Esophagus muscularis mucosa (tissue), 4 donors: ENCODE measurements around the gene TK1. TPM values are rescaled to one million over a fixed set of nuclear protein-coding genes. Genes with fewer than 3 reads are reported as not detected.

Source experiments
- DNase-seq: peaks from one replicate; pipeline ENCODE4 v3.0.0-alpha.2; 2017; ENCODE audit errors: extremely low spot score
- H3K27ac ChIP-seq, 4 donors: fragments of 200-600 bp; sonication (generic); replicated peaks in 1 of 4; 1 replicate in 3 of 4; 2 replicates in 1 of 4; pipeline ENCODE4 v1.5.1; 2016 to 2019; ENCODE audit warnings: mild to moderate bottlenecking in 1 of 4
- H3K27me3 ChIP-seq, 4 donors: fragments of 200-600 bp; sonication (generic); one replicate each; pipeline versions ENCODE4 v1.5.1 to v1.6.0; 2016 to 2019
- H3K36me3 ChIP-seq, 4 donors: fragments of 200-600 bp; sonication (generic); one replicate each; pipeline ENCODE4 v1.5.1; 2016 to 2019
- H3K4me1 ChIP-seq, 4 donors: fragments of 200-600 bp; sonication (generic); one replicate each; pipeline ENCODE4 v1.5.1; 2016 to 2019
- H3K4me3 ChIP-seq, 4 donors: fragments of 200-600 bp; sonication (generic); 1 replicate in 2 of 4; 2 replicates in 2 of 4; pipeline ENCODE4 v1.5.1; 2016 to 2019; ENCODE audit warnings: mild to moderate bottlenecking in 4 of 4, moderate library complexity in 1 of 4
- H3K9me3 ChIP-seq, 4 donors: fragments of 200-600 bp; sonication (generic); 1 replicate in 3 of 4; 2 replicates in 1 of 4; pipeline ENCODE4 v1.5.1; 2016 to 2019
- EP300 ChIP-seq: sonication (generic); formaldehyde crosslinking; IDR thresholded peaks from one replicate; pipeline ENCODE4 v1.6.1; 2017; ENCODE audit warnings: antibody characterized with exemption
- POLR2A ChIP-seq: fragments of 450-650 bp; IDR thresholded peaks from one replicate; pipeline ENCODE4 v1.6.1; 2017; ENCODE audit warnings: antibody characterized with exemption, moderate library complexity, mild to moderate bottlenecking, low read depth
- POLR2AphosphoS5 ChIP-seq, 2 donors: sonication (generic); formaldehyde crosslinking; IDR thresholded peaks; one replicate each; pipeline ENCODE4 v1.6.1; 2017; ENCODE audit warnings: antibody characterized with exemption in 2 of 2
- WGBS: methylation state at CpG from one replicate; pipeline ENCODE4 v1.1.5; 2018; 5-methylcytosine and 5-hydroxymethylcytosine counted together
- intact Hi-C: fragments of 100-400 bp; cut with DNase I; formaldehyde crosslinking; loops from one replicate; pipeline ENCODE4 v1.15.1; 2023
- total RNA-seq, 4 donors: library from RNA; depleted of rRNA; stranded (reverse); fragments of >200 nt; gene quantifications; one replicate each; pipeline versions ENCODE4 v1.1.0 to v1.2.1, GENCODE V29; 2016
- TF ChIP-seq, protein P1 (sequence below), 3 experiments: fragments of 200-600 bp in 2 of 3; fragments of 450-650 bp in 1 of 3; sonication (generic) in 2 of 3; IDR thresholded peaks; one replicate each; pipeline ENCODE4 v1.5.1; 2017 to 2019; ENCODE audit warnings: antibody characterized with exemption in 3 of 3, mild to moderate bottlenecking in 2 of 3, moderate library complexity in 1 of 3

The TK1 gene
- total RNA-seq, 4 donors from 2014 or later, result 7.9 to 22.1 (median 14.5) TPM

- no peak overlapping the region for H3K27ac ChIP-seq
- intact Hi-C loops, result no loop called here
Observed at GRCh38 chr17:78131172-78132083, 55.4 kb downstream of the TK1 start.

GRCh38 chr17:78130437-78131101, 56.3 kb downstream of the TK1 start, which contains the start of gene TMC8:
Gene TMC8 (plus strand): TSS chr17:78130771. CDS start chr17:78131589, 818 bp downstream.
- Histone ChIP-seq H3K27ac (peak within 1 kb of the TSS in 3 of 4 donors; percentile 71 to 86 (median 76)), H3K27me3 (peaks cover 5 to 59% (median 14%) of the 10 kb centered on the region in 4 donors), H3K4me1 (peaks cover 54 to 83% (median 75%) of the 10 kb centered on the region in 4 donors), H3K36me3 (peaks cover 0 to 7% (median 4%) of the 10 kb centered on the region in 4 donors), H3K4me3 (peak within 1 kb of the TSS; percentile 31 to 45 (median 42)), H3K9me3 (no peaks in the 10 kb centered on the region)
- WGBS, result 67% methylated on average over 7 of the region's 10 CpGs
- intact Hi-C loops, result no loop called here
- DNase-seq, result no peak
- no peak for TF ChIP-seq EP300
- TF ChIP-seq POLR2AphosphoS5 (IDR thresholded peaks at IDR 0.05), result peak in 1 of 2 donors; percentile 8
- TF ChIP-seq POLR2A, result no peak

More at GRCh38 chr17:78131172-78132083, 55.4 kb downstream of the TK1 start:
- no peak for DNase-seq
- H3K4me1 ChIP-seq, result peaks cover 46 to 74% (median 67%) of the 10 kb centered on the region in 4 donors
- no peaks in the 10 kb centered on the region for H3K36me3 ChIP-seq
- TF ChIP-seq, protein P1, sequence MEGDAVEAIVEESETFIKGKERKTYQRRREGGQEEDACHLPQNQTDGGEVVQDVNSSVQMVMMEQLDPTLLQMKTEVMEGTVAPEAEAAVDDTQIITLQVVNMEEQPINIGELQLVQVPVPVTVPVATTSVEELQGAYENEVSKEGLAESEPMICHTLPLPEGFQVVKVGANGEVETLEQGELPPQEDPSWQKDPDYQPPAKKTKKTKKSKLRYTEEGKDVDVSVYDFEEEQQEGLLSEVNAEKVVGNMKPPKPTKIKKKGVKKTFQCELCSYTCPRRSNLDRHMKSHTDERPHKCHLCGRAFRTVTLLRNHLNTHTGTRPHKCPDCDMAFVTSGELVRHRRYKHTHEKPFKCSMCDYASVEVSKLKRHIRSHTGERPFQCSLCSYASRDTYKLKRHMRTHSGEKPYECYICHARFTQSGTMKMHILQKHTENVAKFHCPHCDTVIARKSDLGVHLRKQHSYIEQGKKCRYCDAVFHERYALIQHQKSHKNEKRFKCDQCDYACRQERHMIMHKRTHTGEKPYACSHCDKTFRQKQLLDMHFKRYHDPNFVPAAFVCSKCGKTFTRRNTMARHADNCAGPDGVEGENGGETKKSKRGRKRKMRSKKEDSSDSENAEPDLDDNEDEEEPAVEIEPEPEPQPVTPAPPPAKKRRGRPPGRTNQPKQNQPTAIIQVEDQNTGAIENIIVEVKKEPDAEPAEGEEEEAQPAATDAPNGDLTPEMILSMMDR (IDR thresholded peaks at IDR 0.05), result no peak
- TF ChIP-seq EP300 (no peak), POLR2A (no peak), POLR2AphosphoS5 (IDR thresholded peaks at IDR 0.05) (no peak)
- H3K9me3 ChIP-seq, result no peaks in the 10 kb centered on the region
- WGBS, result 26% methylated on average over 26 of the region's 74 CpGs
- peak overlapping the region; percentile 31 to 45 (median 42) for H3K4me3 ChIP-seq
- peaks cover 5 to 58% (median 14%) of the 10 kb centered on the region in 4 donors for H3K27me3 ChIP-seq

GRCh38 chr17:78130090-78130436, 56.8 kb downstream of the TK1 start:
- intact Hi-C loops, result no loop called here
- peaks cover 0 to 12% (median 9%) of the 10 kb centered on the region in 4 donors for H3K36me3 ChIP-seq
- peak overlapping the region in 1 of 4 donors; percentile 41 for H3K4me3 ChIP-seq
- TF ChIP-seq POLR2AphosphoS5 (IDR thresholded peaks at IDR 0.05), result no peak
- no peak for TF ChIP-seq EP300
- TF ChIP-seq POLR2A, result no peak
- TF ChIP-seq, protein P1 (IDR thresholded peaks at IDR 0.05), result no peak
- H3K27me3 ChIP-seq, result peaks cover 5 to 59% (median 14%) of the 10 kb centered on the region in 4 donors
- no peak for DNase-seq
- peak overlapping the region in 3 of 4 donors; percentile 10 to 76 (median 71) for H3K27ac ChIP-seq
- 59% methylated on average over 3 of the region's 5 CpGs for WGBS
- peaks cover 59 to 88% (median 80%) of the 10 kb centered on the region in 4 donors for H3K4me1 ChIP-seq
- H3K9me3 ChIP-seq, result no peaks in the 10 kb centered on the region

- Histone ChIP-seq H3K27me3 (peaks cover 5 to 59% (median 14%) of the 10 kb centered on the region in 4 donors), H3K9me3 (no peaks in the 10 kb centered on the region), H3K27ac (peak overlapping the region in 3 of 4 donors; percentile 71 to 86 (median 76)), H3K4me1 (peaks cover 65 to 93% (median 86%) of the 10 kb centered on the region in 4 donors), H3K4me3 (peak overlapping the region in 2 of 4 donors; percentile 70 to 82), H3K36me3 (peaks cover 0 to 18% (median 14%) of the 10 kb centered on the region in 4 donors)
- 90% methylated on average over 4 of the region's 4 CpGs for WGBS
- TF ChIP-seq POLR2A (no peak), EP300 (no peak), POLR2AphosphoS5 (IDR thresholded peaks at IDR 0.05) (no peak)
- TF ChIP-seq, protein P1 (IDR thresholded peaks at IDR 0.05), result no peak
- intact Hi-C loops, result no loop called here
- DNase-seq, result no peak
Observed at GRCh38 chr17:78129351-78130089, 57.3 kb downstream of the TK1 start.
